GM12878 (cell line): ENCODE measurements around the gene FDX1.
A peak's percentile ranks its signal among the peaks of the same experiment; 100 is the strongest.

Source experiments
- CHD2 ChIP-seq: IDR thresholded peaks from 2 replicates; pipeline ENCODE4 v1.6.1; 2011; ENCODE audit warnings: low read depth, low read length, improper control_type of control experiment, borderline replicate concordance
- CTCF ChIP-seq, 3 experiments: IDR thresholded peaks in 2 of 3; conservative IDR thresholded peaks in 1 of 3; 2 replicates each; pipeline ENCODE4 v1.5.1; 2011; ENCODE audit warnings: low read depth in 3 of 3, low read length in 3 of 3, mild to moderate bottlenecking in 3 of 3, control low read depth in 2 of 3, moderate library complexity in 2 of 3, inconsistent platforms in 1 of 3, mixed read lengths in 1 of 3; ENCODE audit not compliant: control insufficient read depth in 2 of 3, insufficient read depth in 1 of 3; ENCODE audit errors: extremely low read depth in 1 of 3
- E4F1 ChIP-seq: fragments of 450-650 bp; IDR thresholded peaks from 2 replicates; pipeline ENCODE4 v1.6.1; 2018; ENCODE audit warnings: borderline replicate concordance, mild to moderate bottlenecking; ENCODE audit not compliant: partially characterized antibody
- EP300 ChIP-seq, 2 experiments: fragments of 150-350 bp in 1 of 2; IDR thresholded peaks; 2 replicates each; pipeline ENCODE4 v1.6.1; 2011 to 2012; ENCODE audit warnings: low read depth in 2 of 2, low read length in 2 of 2, borderline replicate concordance in 1 of 2, improper control_type of control experiment in 1 of 2, inconsistent platforms in 1 of 2; ENCODE audit not compliant: control insufficient read depth in 1 of 2
- ETV6 ChIP-seq, 2 experiments: fragments of 450-650 bp in 1 of 2; IDR thresholded peaks in 1 of 2; conservative IDR thresholded peaks in 1 of 2; 2 replicates each; pipeline ENCODE4 v1.6.1; 2014; ENCODE audit warnings: antibody characterized with exemption in 1 of 2, borderline replicate concordance in 1 of 2, low read depth in 1 of 2, mild to moderate bottlenecking in 1 of 2, moderate library complexity in 1 of 2
- GABPA ChIP-seq: IDR thresholded peaks from 2 replicates; pipeline ENCODE4 v1.6.1; 2014; ENCODE audit warnings: antibody characterized with exemption, low read depth, mild to moderate bottlenecking, inconsistent platforms
- HDAC2 ChIP-seq: fragments of 200-600 bp; sonication (generic); IDR thresholded peaks from 2 replicates; pipeline ENCODE4 v1.6.1; 2017
- ZBTB40 ChIP-seq: fragments of 450-650 bp; IDR thresholded peaks from 2 replicates; pipeline ENCODE4 v1.6.1; 2016; ENCODE audit warnings: mild to moderate bottlenecking, moderate library complexity, borderline replicate concordance
- TF ChIP-seq, protein P1 (sequence below): IDR thresholded peaks from 2 replicates; pipeline ENCODE4 v1.6.1; 2012; ENCODE audit warnings: low read depth, low read length, improper control_type of control experiment
- TF ChIP-seq, protein P2 (sequence below): IDR thresholded peaks from 2 replicates; pipeline ENCODE4 v1.6.1; 2011; ENCODE audit warnings: low read depth, mild to moderate bottlenecking, low read length, moderate library complexity, borderline replicate concordance; ENCODE audit errors: extremely low read depth

DNA sequence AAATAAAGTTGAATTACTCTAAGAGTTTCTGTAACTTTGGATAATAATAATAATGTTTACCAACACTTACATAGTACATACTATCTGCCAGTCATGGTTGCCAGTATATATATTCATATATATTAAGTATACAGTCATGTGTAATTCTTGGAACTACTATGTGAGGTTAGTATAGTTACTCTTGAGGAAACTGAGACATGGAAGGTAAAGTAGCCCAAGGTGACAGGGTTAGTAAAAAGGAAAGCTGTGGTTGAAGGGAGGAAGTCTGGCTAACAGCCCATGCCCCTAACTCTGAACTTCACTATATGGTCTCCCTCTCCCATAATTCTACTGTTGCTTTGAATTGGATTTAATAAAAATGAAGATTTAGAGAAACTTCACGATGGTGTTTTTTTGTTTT lies 24.9 kb downstream of the FDX1 start:
- TF ChIP-seq CTCF (IDR thresholded peaks at IDR 0.05 in 2 of 3, conservative IDR thresholded peaks at IDR 0.05 in 1 of 3; ENCODE audit: control insufficient read depth in 2 of 3, extremely low read depth in 1 of 3, insufficient read depth in 1 of 3, low read depth in 3 of 3, low read length in 3 of 3): no peak
- TF ChIP-seq GABPA: no peak
- no peak for TF ChIP-seq ZBTB40
- TF ChIP-seq EP300 (IDR thresholded peaks at IDR 0.05; ENCODE audit: borderline replicate concordance in 1 of 2, control insufficient read depth in 1 of 2, low read depth in 2 of 2, low read length in 2 of 2): no peak
- TF ChIP-seq CHD2: no peak
- 0 out of 4 replicates have a peak, but pooled peaks of 1 of the 2 experiments have one; percentile 19 for TF ChIP-seq ETV6 (conservative IDR thresholded peaks at IDR 0.05 in 1 of 2, IDR thresholded peaks at IDR 0.05 in 1 of 2; ENCODE audit: borderline replicate concordance in 1 of 2, low read depth in 1 of 2)
- no peak for TF ChIP-seq E4F1
- no peak for TF ChIP-seq HDAC2
- TF ChIP-seq, protein P1, sequence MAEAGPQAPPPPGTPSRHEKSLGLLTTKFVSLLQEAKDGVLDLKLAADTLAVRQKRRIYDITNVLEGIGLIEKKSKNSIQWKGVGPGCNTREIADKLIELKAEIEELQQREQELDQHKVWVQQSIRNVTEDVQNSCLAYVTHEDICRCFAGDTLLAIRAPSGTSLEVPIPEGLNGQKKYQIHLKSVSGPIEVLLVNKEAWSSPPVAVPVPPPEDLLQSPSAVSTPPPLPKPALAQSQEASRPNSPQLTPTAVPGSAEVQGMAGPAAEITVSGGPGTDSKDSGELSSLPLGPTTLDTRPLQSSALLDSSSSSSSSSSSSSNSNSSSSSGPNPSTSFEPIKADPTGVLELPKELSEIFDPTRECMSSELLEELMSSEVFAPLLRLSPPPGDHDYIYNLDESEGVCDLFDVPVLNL: no peak
- TF ChIP-seq, protein P2, sequence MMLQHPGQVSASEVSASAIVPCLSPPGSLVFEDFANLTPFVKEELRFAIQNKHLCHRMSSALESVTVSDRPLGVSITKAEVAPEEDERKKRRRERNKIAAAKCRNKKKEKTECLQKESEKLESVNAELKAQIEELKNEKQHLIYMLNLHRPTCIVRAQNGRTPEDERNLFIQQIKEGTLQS: no peak
